Smooth muscle cell (in vitro differentiated cells): ENCODE measurements around the gene GPRIN3. TPM values are rescaled to one million over a fixed set of nuclear protein-coding genes. Genes with fewer than 3 reads are reported as not detected.

ENCODE experiments used
- polyA plus RNA-seq: library from polyadenylated mRNA; unstranded; fragments of >200 nt; fragmentation: Nextera tagmentation; extraction: Ambion mirVana; gene quantifications from 2 replicates; pipeline ENCODE4 v1.2.1, GENCODE V29; 2016
- total RNA-seq: library from RNA; depleted of rRNA; stranded (reverse); fragments of >200 nt; gene quantifications from 2 replicates; pipeline ENCODE4 v1.2.3, GENCODE V29; 2014

Gene GPRIN3
- total and polyA plus RNA-seq, 2 experiments from 2014 or later, result 0.47 to 1.8 TPM

Other genes starting within 250 kb of the GPRIN3 start
- 6.1 and 7.5 TPM in 2 replicates for gene TIGD2, start 196.3 kb downstream of the GPRIN3 start, total RNA-seq
- gene TIGD2, start 196.3 kb downstream of the GPRIN3 start, polyA plus RNA-seq, result 3.4 and 3.8 TPM in 2 replicates